ENCODE results near the gene CHRNA9. TPM values are rescaled to one million over a fixed set of nuclear protein-coding genes. Genes with fewer than 3 reads are reported as not detected.

Gene CHRNA9
- total and polyA plus RNA-seq, 2 donors (not counting 1 experiment from before 2014, with no cell fraction given), result 0.07 TPM; not detected in 1

GRCh38 chr4:40317916-40318658 lies 17.0 kb upstream of the CHRNA9 start:
- Histone ChIP-seq H3K9ac (ENCODE audit: low read length) (no peak overlapping the region), H3K27me3 (replicated peaks in 1 of 4; ENCODE audit: control extremely low read depth in 1 of 4, control insufficient read depth in 3 of 4, insufficient read depth in 4 of 4, low read length in 3 of 4) (no peaks in the 10 kb centered on the region), H3K27ac (ENCODE audit: low read length in 2 of 2) (no peak overlapping the region), H3K79me2 (ENCODE audit: control insufficient read depth, insufficient read depth, low read length) (peaks cover 7% of the 10 kb centered on the region), H4K20me1 (ENCODE audit: control insufficient read depth, insufficient read depth, low read length, poor library complexity, severe bottlenecking) (no peaks in the 10 kb centered on the region), H3K36me3 (replicated peaks in 1 of 2; ENCODE audit: control extremely low read depth in 1 of 2, control insufficient read depth in 1 of 2, extremely low read depth in 1 of 2, insufficient read depth in 2 of 2, low read length in 1 of 2) (no peaks in the 10 kb centered on the region), H3K9me3 (ENCODE audit: control extremely low read depth in 1 of 3, control insufficient read depth in 2 of 3, insufficient read depth in 1 of 3, low read length in 2 of 3) (no peaks in the 10 kb centered on the region), H3K4me2 (replicated peaks; ENCODE audit: low read depth, low read length, poor library complexity, severe bottlenecking) (no peak overlapping the region), H2AFZ (ENCODE audit: insufficient read depth, low read depth, low read length, poor library complexity, severe bottlenecking) (no peak overlapping the region), H3K4me1 (ENCODE audit: control insufficient read depth in 2 of 2, insufficient read depth in 2 of 2, low read length in 2 of 2) (peaks cover 14 to 15% of the 10 kb centered on the region in 2 donors), H3K4me3 (ENCODE audit: control extremely low read depth in 1 of 5, extremely low read depth in 1 of 5, insufficient read depth in 1 of 5, low read depth in 2 of 5, low read length in 4 of 5) (no peak overlapping the region)
- no peak for TF ChIP-seq EZH2 (IDR thresholded peaks at IDR 0.05; ENCODE audit: borderline replicate concordance, insufficient read depth, low read depth, low read length, poor library complexity, severe bottlenecking)
- TF ChIP-seq, protein P1, sequence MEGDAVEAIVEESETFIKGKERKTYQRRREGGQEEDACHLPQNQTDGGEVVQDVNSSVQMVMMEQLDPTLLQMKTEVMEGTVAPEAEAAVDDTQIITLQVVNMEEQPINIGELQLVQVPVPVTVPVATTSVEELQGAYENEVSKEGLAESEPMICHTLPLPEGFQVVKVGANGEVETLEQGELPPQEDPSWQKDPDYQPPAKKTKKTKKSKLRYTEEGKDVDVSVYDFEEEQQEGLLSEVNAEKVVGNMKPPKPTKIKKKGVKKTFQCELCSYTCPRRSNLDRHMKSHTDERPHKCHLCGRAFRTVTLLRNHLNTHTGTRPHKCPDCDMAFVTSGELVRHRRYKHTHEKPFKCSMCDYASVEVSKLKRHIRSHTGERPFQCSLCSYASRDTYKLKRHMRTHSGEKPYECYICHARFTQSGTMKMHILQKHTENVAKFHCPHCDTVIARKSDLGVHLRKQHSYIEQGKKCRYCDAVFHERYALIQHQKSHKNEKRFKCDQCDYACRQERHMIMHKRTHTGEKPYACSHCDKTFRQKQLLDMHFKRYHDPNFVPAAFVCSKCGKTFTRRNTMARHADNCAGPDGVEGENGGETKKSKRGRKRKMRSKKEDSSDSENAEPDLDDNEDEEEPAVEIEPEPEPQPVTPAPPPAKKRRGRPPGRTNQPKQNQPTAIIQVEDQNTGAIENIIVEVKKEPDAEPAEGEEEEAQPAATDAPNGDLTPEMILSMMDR (IDR thresholded peaks at IDR 0.05), result no peak
- CTCF ChIA-PET, result interaction anchor here (0.6 to 6.1 kb wide), 46 partner anchors 8 to 849 kb away, joined by 3 to 69 read pairs (median 6); partner anchors contain the start of genes N4BP2 and RHOH
- no peak for DNase-seq
- ATAC-seq (ENCODE audit: low read depth), result no peak
- Mint-ChIP-seq H3K4me3 (peak overlapping the region; percentile 44), H3K9me3 (ENCODE audit: insufficient read depth) (no peaks in the 10 kb centered on the region), H3K27me3 (no peaks in the 10 kb centered on the region), H3K27ac (peak overlapping the region; percentile 26), H3K4me1 (peaks cover 28% of the 10 kb centered on the region)
- intact Hi-C loops (cut with micrococcal nuclease), result loop anchor here (1.0 to 2.0 kb wide), 5 partner anchors 9 to 261 kb away; partner anchors contain the start of gene N4BP2
- WGBS (ENCODE audit: insufficient coverage), result 94% methylated on average over 4 of the region's 10 CpGs
- POLR2A ChIA-PET, result interaction anchor here (0.7 to 1.2 kb wide), 4 partner anchors 8 to 1536 kb away, joined by 4 to 14 read pairs (median 8); no protein-coding TSS in a partner anchor
